ENCODE measurements around the gene AFP. TPM values are rescaled to one million over a fixed set of nuclear protein-coding genes. Genes with fewer than 3 reads are reported as not detected.

The AFP gene
- polyA plus RNA-seq, 2 of the 4 experiments (the other 2 are of a cell fraction), result 1.8 to 4.5 TPM

GRCh38 chr4:73408181-73408867, 27.7 kb upstream of the AFP start:
- no peaks in the 10 kb centered on the region for H3K9me3 ChIP-seq
- WGBS (ENCODE audit: missing lambda C conversion rate), result 65% methylated on average over 4 of the region's 4 CpGs
- H3K4me2 ChIP-seq, result no peak overlapping the region
- DNase-seq (ENCODE audit: low read depth in 1 of 2, low spot score in 1 of 2) (no peak), ATAC-seq (no peak), FAIRE-seq (no peak)
- CTCF ChIA-PET, result no interaction called here
- TF ChIP-seq REST (IDR thresholded peaks at IDR 0.05) (peak; percentile 16; the same call in 1 of the 2 replicates), CHD4 (IDR thresholded peaks at IDR 0.05; ENCODE audit: borderline replicate concordance) (no peak)
- no peak overlapping the region for H3K4me3 ChIP-seq
- no peak overlapping the region for H3K27ac ChIP-seq
- no peaks in the 10 kb centered on the region for H3K4me1 ChIP-seq
- POLR2A ChIA-PET, result no interaction called here

DNA sequence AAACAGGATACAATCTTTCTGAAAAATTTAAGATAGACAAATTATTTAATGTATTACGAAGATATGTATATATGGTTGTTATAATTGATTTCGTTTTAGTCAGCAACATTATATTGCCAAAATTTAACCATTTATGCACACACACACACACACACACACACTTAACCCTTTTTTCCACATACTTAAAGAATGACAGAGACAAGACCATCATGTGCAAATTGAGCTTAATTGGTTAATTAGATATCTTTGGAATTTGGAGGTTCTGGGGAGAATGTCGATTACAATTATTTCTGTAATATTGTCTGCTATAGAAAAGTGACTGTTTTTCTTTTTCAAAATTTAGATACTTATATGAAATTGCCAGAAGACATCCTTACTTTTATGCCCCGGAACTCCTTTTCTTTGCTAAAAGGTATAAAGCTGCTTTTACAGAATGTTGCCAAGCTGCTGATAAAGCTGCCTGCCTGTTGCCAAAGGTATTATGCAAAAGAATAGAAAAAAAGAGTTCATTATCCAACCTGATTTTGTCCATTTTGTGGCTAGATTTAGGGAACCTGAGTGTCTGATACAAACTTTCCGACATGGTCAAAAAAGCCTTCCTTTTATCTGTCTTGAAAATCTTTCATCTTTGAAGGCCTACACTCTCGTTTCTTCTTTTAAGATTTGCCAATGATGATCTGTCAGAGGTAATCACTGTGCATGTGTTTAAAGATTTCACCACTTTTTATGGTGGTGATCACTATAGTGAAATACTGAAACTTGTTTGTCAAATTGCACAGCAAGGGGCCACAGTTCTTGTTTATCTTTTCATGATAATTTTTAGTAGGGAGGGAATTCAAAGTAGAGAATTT, 26.8 kb upstream of the AFP start:
- TF ChIP-seq HOXA7 (CRISPR knock-in tag; IDR thresholded peaks at IDR 0.05) (no peak), FOSB (CRISPR knock-in tag; IDR thresholded peaks at IDR 0.05) (no peak), CEBPB (IDR thresholded peaks at IDR 0.05) (no peak), EHMT2 (IDR thresholded peaks at IDR 0.05; ENCODE audit: low read depth) (no peak)
- Histone ChIP-seq H3K4me3 (no peak overlapping the region), H3K27ac (no peak overlapping the region), H3K4me2 (no peak overlapping the region), H3K9me3 (no peaks in the 10 kb centered on the region), H3K4me1 (no peaks in the 10 kb centered on the region)
- POLR2A ChIA-PET, result no interaction called here
- DNase-seq (ENCODE audit: low read depth in 1 of 2, low spot score in 1 of 2) (no peak), ATAC-seq (no peak), FAIRE-seq (no peak)
- CTCF ChIA-PET, result no interaction called here
- WGBS (ENCODE audit: missing lambda C conversion rate), result 69% methylated on average over 6 of the region's 6 CpGs

DNA sequence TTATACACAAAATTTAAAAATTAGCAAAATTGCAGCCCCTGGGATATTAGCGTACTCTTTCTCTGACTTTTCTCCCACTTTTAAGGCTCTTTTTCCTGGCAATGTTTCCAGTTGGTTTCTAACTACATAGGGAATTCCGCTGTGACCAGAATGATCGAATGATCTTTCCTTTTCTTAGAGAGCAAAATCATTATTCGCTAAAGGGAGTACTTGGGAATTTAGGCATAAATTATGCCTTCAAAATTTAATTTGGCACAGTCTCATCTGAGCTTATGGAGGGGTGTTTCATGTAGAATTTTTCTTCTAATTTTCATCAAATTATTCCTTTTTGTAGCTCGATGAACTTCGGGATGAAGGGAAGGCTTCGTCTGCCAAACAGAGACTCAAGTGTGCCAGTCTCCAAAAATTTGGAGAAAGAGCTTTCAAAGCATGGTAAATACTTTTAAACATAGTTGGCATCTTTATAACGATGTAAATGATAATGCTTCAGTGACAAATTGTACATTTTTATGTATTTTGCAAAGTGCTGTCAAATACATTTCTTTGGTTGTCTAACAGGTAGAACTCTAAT, 26.0 kb upstream of the AFP start:
- WGBS (ENCODE audit: missing lambda C conversion rate), result 76% methylated on average over 8 of the region's 8 CpGs
- ATAC-seq (no peak), FAIRE-seq (no peak), DNase-seq (ENCODE audit: low read depth in 1 of 2, low spot score in 1 of 2) (no peak)
- H3K4me2 ChIP-seq, result no peak overlapping the region
- no peak overlapping the region for H3K4me3 ChIP-seq
- H3K9me3 ChIP-seq, result no peaks in the 10 kb centered on the region
- TF ChIP-seq HOXB5 (CRISPR knock-in tag; IDR thresholded peaks at IDR 0.05) (no peak), EP300 (IDR thresholded peaks at IDR 0.05) (no peak), FOSB (CRISPR knock-in tag; IDR thresholded peaks at IDR 0.05) (no peak), JUN (IDR thresholded peaks at IDR 0.05) (no peak), EHF (CRISPR knock-in tag; IDR thresholded peaks at IDR 0.05) (no peak), SMC3 (IDR thresholded peaks at IDR 0.05) (no peak), POLR2A (IDR thresholded peaks at IDR 0.05; ENCODE audit: low read length) (no peak), ZSCAN20 (CRISPR knock-in tag; IDR thresholded peaks at IDR 0.05) (no peak), RNF2 (IDR thresholded peaks at IDR 0.05; ENCODE audit: borderline replicate concordance, low read depth) (no peak), NPAS2 (CRISPR knock-in tag; IDR thresholded peaks at IDR 0.05; ENCODE audit: borderline replicate concordance) (no peak)
- TF ChIP-seq, protein P1, sequence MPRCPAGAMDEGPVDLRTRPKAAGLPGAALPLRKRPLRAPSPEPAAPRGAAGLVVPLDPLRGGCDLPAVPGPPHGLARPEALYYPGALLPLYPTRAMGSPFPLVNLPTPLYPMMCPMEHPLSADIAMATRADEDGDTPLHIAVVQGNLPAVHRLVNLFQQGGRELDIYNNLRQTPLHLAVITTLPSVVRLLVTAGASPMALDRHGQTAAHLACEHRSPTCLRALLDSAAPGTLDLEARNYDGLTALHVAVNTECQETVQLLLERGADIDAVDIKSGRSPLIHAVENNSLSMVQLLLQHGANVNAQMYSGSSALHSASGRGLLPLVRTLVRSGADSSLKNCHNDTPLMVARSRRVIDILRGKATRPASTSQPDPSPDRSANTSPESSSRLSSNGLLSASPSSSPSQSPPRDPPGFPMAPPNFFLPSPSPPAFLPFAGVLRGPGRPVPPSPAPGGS (IDR thresholded peaks at IDR 0.05), result no peak
- ChIA-PET CTCF (no interaction called here), POLR2A (interaction anchor here (1.0 kb wide), 1 partner anchor 9 kb away, joined by 3 read pairs; no protein-coding TSS in a partner anchor)
- no peaks in the 10 kb centered on the region for H3K4me1 ChIP-seq
- H3K27ac ChIP-seq, result no peak overlapping the region
